Small intestine (tissue), 16 donors: ENCODE data around the gene ATXN7L2. TPM values are rescaled to one million over a fixed set of nuclear protein-coding genes. Genes with fewer than 3 reads are reported as not detected.
"Not testable (repeated sequence)": the region's sequence is repeated elsewhere in the genome, so short reads cannot be mapped to it uniquely, and the experiment has no call there.

Source experiments
- DNase-seq, 2 donors: peaks; one replicate each; pipeline versions ENCODE4 v3.0.0 to v3.0.0-alpha.2; 2013
- FAIRE-seq: peaks from 2 replicates; lab custom pipeline; 2012; peaks lifted over from hg19 to GRCh38; lab: Jason Lieb, UNC
- H3K27ac ChIP-seq, 3 donors: one replicate each; pipeline ENCODE4 v1.5.1; 2013; ENCODE audit warnings: low read length in 2 of 3, mild to moderate bottlenecking in 2 of 3, control low read depth in 1 of 3, inconsistent platforms in 1 of 3, low read depth in 1 of 3, moderate library complexity in 1 of 3
- H3K27me3 ChIP-seq, 3 donors: one replicate each; pipeline ENCODE4 v1.6.1; 2013; ENCODE audit warnings: low read length in 3 of 3, inconsistent platforms in 1 of 3; ENCODE audit not compliant: control insufficient read depth in 3 of 3, insufficient read depth in 3 of 3
- H3K36me3 ChIP-seq, 3 donors: one replicate each; pipeline ENCODE4 v1.6.1; 2013; ENCODE audit warnings: low read length in 3 of 3, inconsistent platforms in 1 of 3, low read depth in 1 of 3, mild to moderate bottlenecking in 1 of 3, moderate library complexity in 1 of 3; ENCODE audit not compliant: control insufficient read depth in 3 of 3, insufficient read depth in 2 of 3
- H3K4me1 ChIP-seq, 3 donors: one replicate each; pipeline ENCODE4 v1.6.1; 2013; ENCODE audit warnings: low read length in 2 of 3, inconsistent platforms in 1 of 3, low read depth in 1 of 3, mild to moderate bottlenecking in 1 of 3, moderate library complexity in 1 of 3; ENCODE audit not compliant: control insufficient read depth in 3 of 3, insufficient read depth in 2 of 3
- H3K4me3 ChIP-seq, 3 donors: one replicate each; pipeline ENCODE4 v1.5.1; 2013; ENCODE audit warnings: low read length in 3 of 3, control low read depth in 1 of 3, inconsistent platforms in 1 of 3, low read depth in 1 of 3, mild to moderate bottlenecking in 1 of 3, moderate library complexity in 1 of 3
- H3K9me3 ChIP-seq, 2 donors: one replicate each; pipeline ENCODE4 v1.6.1; 2013; ENCODE audit warnings: low read depth in 1 of 2, low read length in 1 of 2; ENCODE audit not compliant: control insufficient read depth in 2 of 2, insufficient read depth in 1 of 2
- WGBS, 3 donors: extraction: QIAGEN DNeasy Blood & Tissue Kit; methylation state at CpG; one replicate each; pipeline ENCODE4 v1.1.7; 2013; 5-methylcytosine and 5-hydroxymethylcytosine counted together
- long read RNA-seq, 10 donors: transcript quantifications; one replicate each; lab custom pipeline, GENCODE V29; 2026
- polyA plus RNA-seq, 4 donors: library from polyadenylated mRNA; stranded (reverse) in 3 of 4; unstranded in 1 of 4; fragments of 200-250 nt in 3 of 4; fragments of 120-200 nt in 1 of 4; gene quantifications; one replicate each; pipeline versions ENCODE4 v1.2.1 to v1.2.3, GENCODE V29; 2013
- donor health status: healthy with polysubstance abuse.
- donor health status: control.
- donor health status: control.
- donor health status: Bipolar disorder and iron deficiency.
- donor health status: healthy.

ATXN7L2 gene
- polyA plus RNA-seq, result 1 to 10 TPM; 4.8 to 8.9 (median 6.2) TPM
- long read RNA-seq, donor 1, result 0 reads
- long read RNA-seq, donor 2, result 0 reads
- long read RNA-seq, donor 3, result 0 reads
- long read RNA-seq, donor 4, result 0 reads
- long read RNA-seq, donor 5, result 0 reads
- long read RNA-seq, donor 6, result 0 reads
- long read RNA-seq, donor 7, result 0 reads
- long read RNA-seq, donor 8, result 0 reads
- long read RNA-seq, donor 9, result 0 reads
- long read RNA-seq, donor 10, result 0 reads

- H3K36me3 ChIP-seq, result peaks cover 0 to 28% (median 0%) of the 10 kb centered on the region in 3 donors
- DNase-seq, result peak; percentile 89 to 96
- 0 to 1% (median 1%) methylated on average over 25 to 73 of the region's 73 CpGs for WGBS, 3 donors
- peaks cover 0 to 33% (median 0%) of the 10 kb centered on the region in 3 donors for H3K27me3 ChIP-seq
- H3K27ac ChIP-seq, result peak within 1 kb of the TSS; percentile 79 to 95 (median 83)
- peaks cover 0 to 7% (median 6%) of the 10 kb centered on the region in 3 donors for H3K4me1 ChIP-seq
- FAIRE-seq, result no peak
- H3K9me3 ChIP-seq, result no peaks in the 10 kb centered on the region
- peak within 1 kb of the TSS; percentile 59 to 64 (median 62) for H3K4me3 ChIP-seq
Measured at GRCh38 chr1:109483672-109484518, at the start of gene ATXN7L2. Gene ATXN7L2, plus strand, starts transcription at chr1:109483905. Its CDS starts 49 bp downstream, at chr1:109483954.

GRCh38 chr1:109434484-109434883 lies 49.2 kb upstream of the ATXN7L2 start:
- Histone ChIP-seq H3K36me3 (no peaks in the 10 kb centered on the region), H3K27me3 (peaks cover 0 to 2% (median 0%) of the 10 kb centered on the region in 3 donors), H3K4me1 (no peaks in the 10 kb centered on the region), H3K27ac (no peak overlapping the region), H3K4me3 (no peak overlapping the region), H3K9me3 (peaks cover 0 to 15% of the 10 kb centered on the region in 2 donors)
- WGBS, 3 donors, result 53 to 79% (median 78%) methylated on average over 1 of the region's 1 CpG
- FAIRE-seq (no peak), DNase-seq (no peak)

GRCh38 chr1:109438798-109439297 lies 44.9 kb upstream of the ATXN7L2 start:
- H3K27ac ChIP-seq, result no peak overlapping the region
- H3K27me3 ChIP-seq, result peaks cover 0 to 8% (median 0%) of the 10 kb centered on the region in 3 donors
- no peaks in the 10 kb centered on the region for H3K4me1 ChIP-seq
- no peak overlapping the region for H3K4me3 ChIP-seq
- H3K9me3 ChIP-seq, result peaks cover 0 to 7% of the 10 kb centered on the region in 2 donors
- FAIRE-seq (no peak), DNase-seq (no peak)
- 65 to 73% (median 68%) methylated on average over 3 of the region's 3 CpGs for WGBS, 3 donors
- H3K36me3 ChIP-seq, result no peaks in the 10 kb centered on the region

- Histone ChIP-seq H3K27ac (no peak overlapping the region), H3K27me3 (peaks cover 0 to 15% (median 2%) of the 10 kb centered on the region in 3 donors), H3K4me3 (no peak overlapping the region), H3K36me3 (no peaks in the 10 kb centered on the region), H3K4me1 (no peaks in the 10 kb centered on the region), H3K9me3 (no peaks in the 10 kb centered on the region)
- FAIRE-seq (no peak), DNase-seq (no peak)
- WGBS, 3 donors, result 5 to 22% (median 16%) methylated on average over 1 of the region's 1 CpG
Measured at GRCh38 chr1:109441069-109441468, 42.6 kb upstream of the ATXN7L2 start.

GRCh38 chr1:109443476-109443875 lies 40.2 kb upstream of the ATXN7L2 start:
- DNase-seq, result no peak
- Histone ChIP-seq H3K9me3 (no peaks in the 10 kb centered on the region), H3K36me3 (no peaks in the 10 kb centered on the region), H3K27me3 (peaks cover 0 to 14% (median 4%) of the 10 kb centered on the region in 3 donors), H3K27ac (no peak overlapping the region), H3K4me3 (no peak overlapping the region), H3K4me1 (no peaks in the 10 kb centered on the region)
- FAIRE-seq, result no peak
- WGBS, 3 donors, result 69 to 71% (median 70%) methylated on average over 2 of the region's 2 CpGs

- WGBS, 3 donors, result 79 to 91% (median 79%) methylated on average over 1 of the region's 1 CpG
- Histone ChIP-seq H3K4me1 (no peaks in the 10 kb centered on the region), H3K27ac (no peak overlapping the region), H3K27me3 (peaks cover 0 to 14% (median 4%) of the 10 kb centered on the region in 3 donors), H3K4me3 (no peak overlapping the region), H3K36me3 (no peaks in the 10 kb centered on the region), H3K9me3 (no peaks in the 10 kb centered on the region)
- DNase-seq (no peak), FAIRE-seq (no peak)
Measured at GRCh38 chr1:109444346-109444745, 39.4 kb upstream of the ATXN7L2 start.

GRCh38 chr1:109445949-109446695 lies 37.6 kb upstream of the ATXN7L2 start:
- H3K4me1 ChIP-seq, H3K4me3 ChIP-seq, H3K27ac ChIP-seq, FAIRE-seq, H3K9me3 ChIP-seq, DNase-seq, H3K36me3 ChIP-seq: not testable (repeated sequence)
- H3K27me3 ChIP-seq, result peaks cover 0 to 14% (median 4%) of the 10 kb centered on the region in 3 donors
- 63 to 64% (median 64%) methylated on average over 10 to 11 of the region's 11 CpGs for WGBS, 3 donors

GRCh38 chr1:109447524-109447923 lies 36.2 kb upstream of the ATXN7L2 start:
- H3K27me3 ChIP-seq, result peaks cover 0 to 17% (median 6%) of the 10 kb centered on the region in 3 donors
- H3K27ac ChIP-seq, result no peak overlapping the region
- 62 to 69% (median 65%) methylated on average over 4 of the region's 4 CpGs for WGBS, 3 donors
- no peaks in the 10 kb centered on the region for H3K4me1 ChIP-seq
- FAIRE-seq, result no peak
- no peaks in the 10 kb centered on the region for H3K9me3 ChIP-seq
- DNase-seq, result no peak
- no peaks in the 10 kb centered on the region for H3K36me3 ChIP-seq
- no peak overlapping the region for H3K4me3 ChIP-seq
